RWPE2 (cell line): Measurements from ENCODE around the gene SEC23B.

ENCODE experiments used
- ATAC-seq: fragments of 200-7000 bp; cut with Tn5 transposase; 3 replicates; pipeline ENCODE4 v1.9.1; 2021; ENCODE audit warnings: low read depth
- DNase-seq: peaks from one replicate; pipeline ENCODE4 v3.0.0-alpha.2; 2020; ENCODE audit warnings: low spot score
- H3K27ac ChIP-seq: fragments of 450-650 bp; 2 replicates; pipeline ENCODE4 v1.5.1; 2017; ENCODE audit warnings: mild to moderate bottlenecking; ENCODE audit not compliant: poor library complexity, severe bottlenecking
- H3K27me3 ChIP-seq: fragments of 250-450 bp; sonication (Bioruptor Pico); 2 replicates; pipeline ENCODE4 v1.5.1; 2021; ENCODE audit warnings: mild to moderate bottlenecking, moderate library complexity; ENCODE audit not compliant: insufficient read depth, poor library complexity, severe bottlenecking
- H3K36me3 ChIP-seq: fragments of 250-450 bp; sonication (Bioruptor Pico); 2 replicates; pipeline ENCODE4 v1.5.1; 2020; ENCODE audit warnings: low read depth, mild to moderate bottlenecking, moderate library complexity
- H3K4me1 ChIP-seq: fragments of 250-450 bp; sonication (Bioruptor Pico); 2 replicates; pipeline ENCODE4 v1.5.1; 2021; ENCODE audit warnings: mild to moderate bottlenecking, moderate library complexity; ENCODE audit not compliant: insufficient read depth, poor library complexity, severe bottlenecking
- H3K4me3 ChIP-seq: fragments of 250-450 bp; sonication (Bioruptor Pico); 2 replicates; pipeline ENCODE4 v1.5.1; 2021; ENCODE audit warnings: mild to moderate bottlenecking, moderate library complexity; ENCODE audit not compliant: severe bottlenecking
- H3K9me3 ChIP-seq: fragments of 250-450 bp; sonication (Bioruptor Pico); 2 replicates; pipeline ENCODE4 v1.5.1; 2021; ENCODE audit warnings: mild to moderate bottlenecking, moderate library complexity; ENCODE audit not compliant: severe bottlenecking
- CTCF ChIP-seq: fragments of 450-650 bp; IDR thresholded peaks from one replicate; pipeline ENCODE4 v1.5.1; 2017; ENCODE audit warnings: mild to moderate bottlenecking, moderate library complexity; ENCODE audit not compliant: poor library complexity, severe bottlenecking

Gene SEC23B

GRCh38 chr20:18543216-18543615 lies 35.5 kb downstream of the SEC23B start:
- H3K36me3 ChIP-seq, result peaks cover 92% of the 10 kb centered on the region

GRCh38 chr20:18543932-18544331 lies 36.2 kb downstream of the SEC23B start:
- Histone ChIP-seq H3K4me3 (no peak overlapping the region), H3K9me3 (no peaks in the 10 kb centered on the region), H3K36me3 (peaks cover 92% of the 10 kb centered on the region), H3K27me3 (no peaks in the 10 kb centered on the region), H3K27ac (no peak overlapping the region), H3K4me1 (peaks cover 18% of the 10 kb centered on the region)
- DNase-seq (no peak), ATAC-seq (no peak)
- TF ChIP-seq CTCF, result no peak

More at GRCh38 chr20:18543216-18543615, 35.5 kb downstream of the SEC23B start:
- Histone ChIP-seq H3K4me3 (no peak overlapping the region), H3K27me3 (no peaks in the 10 kb centered on the region), H3K4me1 (peaks cover 18% of the 10 kb centered on the region), H3K9me3 (no peaks in the 10 kb centered on the region), H3K27ac (no peak overlapping the region)
- DNase-seq, result no peak
- TF ChIP-seq CTCF, result no peak
- no peak for ATAC-seq

GRCh38 chr20:18545566-18545965 lies 37.8 kb downstream of the SEC23B start:
- Histone ChIP-seq H3K4me1 (peaks cover 16% of the 10 kb centered on the region), H3K27ac (no peak overlapping the region), H3K9me3 (no peaks in the 10 kb centered on the region), H3K36me3 (peaks cover 93% of the 10 kb centered on the region), H3K27me3 (no peaks in the 10 kb centered on the region), H3K4me3 (no peak overlapping the region)
- DNase-seq, result no peak
- TF ChIP-seq CTCF, result no peak
- ATAC-seq, result no peak

- Histone ChIP-seq H3K9me3 (no peaks in the 10 kb centered on the region), H3K4me3 (no peak overlapping the region), H3K4me1 (no peaks in the 10 kb centered on the region), H3K36me3 (peaks cover 96% of the 10 kb centered on the region), H3K27ac (no peak overlapping the region), H3K27me3 (no peaks in the 10 kb centered on the region)
- TF ChIP-seq CTCF, result no peak
- DNase-seq, result no peak
- no peak for ATAC-seq
Observed at GRCh38 chr20:18548465-18548864, 40.7 kb downstream of the SEC23B start.

- no peaks in the 10 kb centered on the region for H3K4me1 ChIP-seq
- no peaks in the 10 kb centered on the region for H3K27me3 ChIP-seq
- no peak overlapping the region for H3K4me3 ChIP-seq
- no peak for TF ChIP-seq CTCF
- peaks cover 94% of the 10 kb centered on the region for H3K36me3 ChIP-seq
- H3K27ac ChIP-seq, result no peak overlapping the region
- DNase-seq (no peak), ATAC-seq (no peak)
- no peaks in the 10 kb centered on the region for H3K9me3 ChIP-seq
Observed at GRCh38 chr20:18553746-18554145, 46.0 kb downstream of the SEC23B start.
